PC-9 (cell line): ENCODE measurements around the gene PTPRM. TPM values are rescaled to one million over a fixed set of nuclear protein-coding genes. Genes with fewer than 3 reads are reported as not detected.
"Not testable (repeated sequence)": the region's sequence is repeated elsewhere in the genome, so short reads cannot be mapped to it uniquely, and the experiment has no call there.

Experiments
- BruUV-seq: library from RNA; stranded (reverse); fragments of 400-500 nt; replicated peaks from 2 replicates; lab custom pipeline; 2021; lab: Mats Ljungman, UMichigan
- CTCF ChIA-PET: fragments of 300-600 bp; sonication (Branson Sonifier 250); formaldehyde crosslinking; loops from one replicate; lab custom pipeline; 2022; ENCODE audit warnings: antibody characterized with exemption; lab: Charles Lee
- POLR2A ChIA-PET: fragments of 300-600 bp; sonication (Branson Sonifier 250); formaldehyde crosslinking; loops from one replicate; lab custom pipeline; 2022; ENCODE audit warnings: antibody characterized with exemption; ENCODE audit not compliant: unreplicated experiment; lab: Charles Lee
- DNase-seq, 2 experiments: peaks; one replicate each; pipeline versions ENCODE4 v3.0.0 to v3.0.0-alpha.2; 2015 to 2022; ENCODE audit warnings: mixed read lengths in 1 of 2
- H2AFZ ChIP-seq: fragments of 200-600 bp; sonication (generic); 2 replicates; pipeline ENCODE4 v1.8.1; 2017; ENCODE audit warnings: antibody characterized with exemption
- H3F3A ChIP-seq: fragments of 200-600 bp; sonication (generic); 2 replicates; pipeline ENCODE4 v1.8.1; 2017; ENCODE audit warnings: antibody characterized with exemption, mild to moderate bottlenecking, low read depth; ENCODE audit not compliant: insufficient read depth
- H3K27ac ChIP-seq: fragments of 200-600 bp; sonication (generic); 2 replicates; pipeline ENCODE4 v1.6.1; 2016; ENCODE audit warnings: mixed run types
- H3K27me3 ChIP-seq: fragments of 200-600 bp; sonication (generic); 2 replicates; pipeline ENCODE4 v1.6.1; 2016; ENCODE audit warnings: low read depth, mixed run types; ENCODE audit not compliant: insufficient read depth
- H3K36me3 ChIP-seq: fragments of 200-600 bp; sonication (generic); 2 replicates; pipeline ENCODE4 v1.6.1; 2016; ENCODE audit warnings: low read depth, mixed run types
- H3K4me1 ChIP-seq: fragments of 200-600 bp; sonication (generic); replicated peaks from 2 replicates; pipeline ENCODE4 v1.6.1; 2016; ENCODE audit warnings: mixed run types; ENCODE audit not compliant: insufficient read depth
- H3K4me2 ChIP-seq: fragments of 200-600 bp; sonication (generic); 2 replicates; pipeline ENCODE4 v1.6.1; 2017; ENCODE audit warnings: mixed run types
- H3K4me3 ChIP-seq: fragments of 200-600 bp; sonication (generic); 2 replicates; pipeline ENCODE4 v1.6.1; 2016; ENCODE audit warnings: mixed run types
- H3K79me2 ChIP-seq: fragments of 200-600 bp; sonication (generic); 2 replicates; pipeline ENCODE4 v1.6.1; 2017; ENCODE audit warnings: low read depth, mixed run types
- H3K9me2 ChIP-seq: fragments of 200-600 bp; sonication (generic); 2 replicates; pipeline ENCODE4 v1.8.1; 2017; ENCODE audit warnings: mild to moderate bottlenecking; ENCODE audit not compliant: insufficient read depth
- H3K9me3 ChIP-seq: fragments of 200-600 bp; sonication (generic); 2 replicates; pipeline ENCODE4 v1.8.1; 2016; ENCODE audit warnings: low read depth; ENCODE audit not compliant: insufficient read depth
- H4K20me1 ChIP-seq: fragments of 200-600 bp; sonication (generic); 2 replicates; pipeline ENCODE4 v1.8.1; 2017; ENCODE audit not compliant: insufficient read depth
- CTCF ChIP-seq: fragments of 200-600 bp; sonication (generic); conservative IDR thresholded peaks from 2 replicates; pipeline ENCODE4 v1.6.1; 2017; ENCODE audit warnings: mixed run types, antibody characterized with exemption, mild to moderate bottlenecking, moderate library complexity
- EZH2 ChIP-seq: fragments of 200-600 bp; sonication (generic); IDR thresholded peaks from 2 replicates; pipeline ENCODE4 v1.8.0; 2017; ENCODE audit warnings: antibody characterized with exemption, low read depth
- intact Hi-C: fragments of 100-400 bp; cut with micrococcal nuclease; formaldehyde crosslinking; loops from one replicate; pipeline ENCODE4 v1.10.0; 2022; ENCODE audit not compliant: unreplicated experiment
- total RNA-seq: library from RNA; stranded (reverse); gene quantifications from 2 replicates; pipeline ENCODE4 v1.2.3, GENCODE V29; 2021

Gene PTPRM
- total RNA-seq, 1 experiment from 2014 or later: 32.5 TPM

DNA sequence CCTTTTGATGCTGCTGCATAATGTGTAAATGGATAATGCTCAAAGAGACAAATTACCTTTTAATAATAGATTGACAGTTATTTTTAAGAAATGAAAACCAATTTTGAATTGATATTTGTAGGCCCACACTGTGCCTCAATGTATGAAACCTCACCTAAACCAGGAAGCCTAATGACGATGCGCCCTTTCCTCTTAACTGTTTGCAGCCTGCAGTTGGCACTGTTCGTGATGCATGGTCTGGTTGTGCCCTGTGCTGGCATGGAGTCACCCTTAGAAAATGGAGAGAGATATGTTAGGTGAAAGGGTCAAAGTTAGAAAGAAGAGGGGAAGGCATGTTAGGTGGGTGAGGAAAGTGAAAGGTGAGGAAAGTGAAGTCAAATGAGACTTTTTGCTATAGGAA, 390.2 kb downstream of the PTPRM start:
- no peak overlapping the region for H2AFZ ChIP-seq
- no peak overlapping the region for H3K4me2 ChIP-seq
- H3K4me3 ChIP-seq: no peak overlapping the region
- no peaks in the 10 kb centered on the region for H4K20me1 ChIP-seq
- intact Hi-C loops: loop anchor here (10.0 kb wide), 1 partner anchor 168 kb away; no protein-coding TSS in a partner anchor
- no peaks in the 10 kb centered on the region for H3K79me2 ChIP-seq
- H3K4me1 ChIP-seq: peaks cover 16% of the 10 kb centered on the region
- H3K36me3 ChIP-seq: peaks cover 4% of the 10 kb centered on the region; the same call in 1 of the 2 replicates
- no peak overlapping the region for H3K27ac ChIP-seq
- ChIA-PET CTCF (no interaction called here), POLR2A (no interaction called here)
- no peak for DNase-seq
- BruUV-seq: no TSS peak
- H3K9me3 ChIP-seq: no peaks in the 10 kb centered on the region
- H3F3A ChIP-seq: peaks cover 10% of the 10 kb centered on the region; the same call in 1 of the 2 replicates
- no peaks in the 10 kb centered on the region for H3K27me3 ChIP-seq
- H3K9me2 ChIP-seq: no peaks in the 10 kb centered on the region; the same call in 1 of the 2 replicates
- TF ChIP-seq EZH2: no peak
- TF ChIP-seq CTCF: no peak

- peak overlapping the region; percentile 52 for H3K4me2 ChIP-seq
- no peaks in the 10 kb centered on the region; the same call in 1 of the 2 replicates for H3K9me2 ChIP-seq
- H4K20me1 ChIP-seq: no peaks in the 10 kb centered on the region
- H2AFZ ChIP-seq: 0 out of 2 replicates have a peak overlapping the region, but pooled peaks have one; percentile 30
- H3K36me3 ChIP-seq: peaks cover 4% of the 10 kb centered on the region; the same call in 1 of the 2 replicates
- DNase-seq: no peak
- TF ChIP-seq CTCF (no peak), EZH2 (no peak)
- peak overlapping the region; percentile 61 for H3K27ac ChIP-seq
- H3K4me1 ChIP-seq: peaks cover 16% of the 10 kb centered on the region
- H3F3A ChIP-seq: peaks cover 10% of the 10 kb centered on the region; the same call in 1 of the 2 replicates
- POLR2A ChIA-PET: no interaction called here
- H3K9me3 ChIP-seq: no peaks in the 10 kb centered on the region
- CTCF ChIA-PET: no interaction called here
- H3K27me3 ChIP-seq: no peaks in the 10 kb centered on the region
- BruUV-seq: no TSS peak
- no peaks in the 10 kb centered on the region for H3K79me2 ChIP-seq
- intact Hi-C loops: loop anchor here (10.0 kb wide), 1 partner anchor 167 kb away; no protein-coding TSS in a partner anchor
- peak overlapping the region; percentile 23; the same call in 1 of the 2 replicates for H3K4me3 ChIP-seq
Observed at GRCh38 chr18:7958081-7958896, 391.2 kb downstream of the PTPRM start.

- peak overlapping the region; percentile 61 for H3K27ac ChIP-seq
- peaks cover 16% of the 10 kb centered on the region for H3K4me1 ChIP-seq
- CTCF ChIA-PET: no interaction called here
Observed at GRCh38 chr18:7958897-7959146, 391.7 kb downstream of the PTPRM start.

GRCh38 chr18:7966682-7967081, 399.6 kb downstream of the PTPRM start:
- H3K79me2 ChIP-seq, DNase-seq, H3K4me1 ChIP-seq, H3K9me2 ChIP-seq, intact Hi-C loops, H3K27ac ChIP-seq, H3K4me3 ChIP-seq, H4K20me1 ChIP-seq, H3K4me2 ChIP-seq, H3K9me3 ChIP-seq, CTCF ChIA-PET, BruUV-seq, POLR2A ChIA-PET, H2AFZ ChIP-seq, H3F3A ChIP-seq, H3K36me3 ChIP-seq, H3K27me3 ChIP-seq: not testable (repeated sequence)

More at GRCh38 chr18:7958897-7959146, 391.7 kb downstream of the PTPRM start:
- no peaks in the 10 kb centered on the region for H4K20me1 ChIP-seq
- peaks cover 4% of the 10 kb centered on the region; the same call in 1 of the 2 replicates for H3K36me3 ChIP-seq
- peak overlapping the region; percentile 52 for H3K4me2 ChIP-seq
- 0 out of 2 replicates have a peak overlapping the region, but pooled peaks have one; percentile 30 for H2AFZ ChIP-seq
- H3K9me2 ChIP-seq: no peaks in the 10 kb centered on the region; the same call in 1 of the 2 replicates
- no peak for DNase-seq
- H3F3A ChIP-seq: peaks cover 10% of the 10 kb centered on the region; the same call in 1 of the 2 replicates
- no peaks in the 10 kb centered on the region for H3K27me3 ChIP-seq
- intact Hi-C loops: loop anchor here (10.0 kb wide), 1 partner anchor 166 kb away; no protein-coding TSS in a partner anchor
- H3K79me2 ChIP-seq: no peaks in the 10 kb centered on the region
- H3K9me3 ChIP-seq: no peaks in the 10 kb centered on the region
- TF ChIP-seq CTCF: no peak
- TF ChIP-seq EZH2: no peak
- no TSS peak for BruUV-seq
- H3K4me3 ChIP-seq: peak overlapping the region; percentile 23; the same call in 1 of the 2 replicates
- POLR2A ChIA-PET: no interaction called here
